Peyer's patch (tissue), 4 donors: ENCODE results near the gene CDK12.

Source experiments
- POLR2A ChIP-seq, 2 donors: fragments of 450-650 bp; IDR thresholded peaks; one replicate each; pipeline ENCODE4 v1.5.1; 2017; ENCODE audit warnings: antibody characterized with exemption in 2 of 2, mild to moderate bottlenecking in 2 of 2, moderate library complexity in 2 of 2
- TF ChIP-seq, protein P1 (sequence below), 6 experiments: fragments of 450-650 bp in 4 of 6; fragments of 200-600 bp in 2 of 6; sonication (generic) in 1 of 6; IDR thresholded peaks; one replicate each; pipeline ENCODE4 v1.5.1; 2017 to 2019; ENCODE audit warnings: antibody characterized with exemption in 6 of 6, mild to moderate bottlenecking in 3 of 6, moderate library complexity in 1 of 6

DNA sequence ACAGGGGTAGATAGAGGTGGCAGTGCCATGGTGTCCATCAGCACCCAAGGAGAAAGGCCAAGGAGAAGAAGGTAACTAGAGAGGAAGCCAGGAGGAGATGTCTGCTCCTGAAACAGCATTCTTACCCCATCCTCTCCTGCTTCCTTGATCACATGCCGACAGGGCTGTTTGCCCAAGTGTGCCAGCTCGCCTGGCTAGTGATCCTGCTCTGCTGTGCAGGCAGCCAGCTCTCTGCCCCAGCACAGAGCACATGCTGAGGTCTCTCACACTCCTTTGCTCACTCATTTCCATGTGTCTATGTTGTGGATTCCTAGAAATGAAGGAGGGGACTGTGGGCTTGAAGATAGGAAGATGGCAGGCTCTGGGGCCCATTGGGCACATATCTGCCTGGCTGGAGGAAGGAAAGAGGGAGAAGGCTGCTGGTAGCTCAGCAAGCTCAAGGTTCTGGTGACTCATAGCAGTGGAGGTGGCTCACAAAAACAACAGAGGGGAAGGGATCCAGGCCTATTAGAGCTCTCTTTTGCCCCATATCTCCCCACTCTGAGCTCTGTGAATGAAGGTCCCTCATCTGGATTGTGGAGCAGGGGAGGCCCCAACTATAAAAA, 92.2 kb downstream of the CDK12 start:
- TF ChIP-seq POLR2A (IDR thresholded peaks at IDR 0.05) = no peak
- TF ChIP-seq, protein P1, sequence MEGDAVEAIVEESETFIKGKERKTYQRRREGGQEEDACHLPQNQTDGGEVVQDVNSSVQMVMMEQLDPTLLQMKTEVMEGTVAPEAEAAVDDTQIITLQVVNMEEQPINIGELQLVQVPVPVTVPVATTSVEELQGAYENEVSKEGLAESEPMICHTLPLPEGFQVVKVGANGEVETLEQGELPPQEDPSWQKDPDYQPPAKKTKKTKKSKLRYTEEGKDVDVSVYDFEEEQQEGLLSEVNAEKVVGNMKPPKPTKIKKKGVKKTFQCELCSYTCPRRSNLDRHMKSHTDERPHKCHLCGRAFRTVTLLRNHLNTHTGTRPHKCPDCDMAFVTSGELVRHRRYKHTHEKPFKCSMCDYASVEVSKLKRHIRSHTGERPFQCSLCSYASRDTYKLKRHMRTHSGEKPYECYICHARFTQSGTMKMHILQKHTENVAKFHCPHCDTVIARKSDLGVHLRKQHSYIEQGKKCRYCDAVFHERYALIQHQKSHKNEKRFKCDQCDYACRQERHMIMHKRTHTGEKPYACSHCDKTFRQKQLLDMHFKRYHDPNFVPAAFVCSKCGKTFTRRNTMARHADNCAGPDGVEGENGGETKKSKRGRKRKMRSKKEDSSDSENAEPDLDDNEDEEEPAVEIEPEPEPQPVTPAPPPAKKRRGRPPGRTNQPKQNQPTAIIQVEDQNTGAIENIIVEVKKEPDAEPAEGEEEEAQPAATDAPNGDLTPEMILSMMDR (IDR thresholded peaks at IDR 0.05) = no peak
